HG02623 (cell line): ENCODE measurements around the gene GDPD2.
"Not testable (repeated sequence)": the region's sequence is repeated elsewhere in the genome, so short reads cannot be mapped to it uniquely, and the experiment has no call there.

Source experiments
- ATAC-seq: cut with Tn5 transposase; IDR thresholded peaks from one replicate; pipeline ENCODE4 v1.9.1; 2021; ENCODE audit warnings: moderate library complexity; ENCODE audit not compliant: unreplicated experiment

Gene GDPD2, protein sequence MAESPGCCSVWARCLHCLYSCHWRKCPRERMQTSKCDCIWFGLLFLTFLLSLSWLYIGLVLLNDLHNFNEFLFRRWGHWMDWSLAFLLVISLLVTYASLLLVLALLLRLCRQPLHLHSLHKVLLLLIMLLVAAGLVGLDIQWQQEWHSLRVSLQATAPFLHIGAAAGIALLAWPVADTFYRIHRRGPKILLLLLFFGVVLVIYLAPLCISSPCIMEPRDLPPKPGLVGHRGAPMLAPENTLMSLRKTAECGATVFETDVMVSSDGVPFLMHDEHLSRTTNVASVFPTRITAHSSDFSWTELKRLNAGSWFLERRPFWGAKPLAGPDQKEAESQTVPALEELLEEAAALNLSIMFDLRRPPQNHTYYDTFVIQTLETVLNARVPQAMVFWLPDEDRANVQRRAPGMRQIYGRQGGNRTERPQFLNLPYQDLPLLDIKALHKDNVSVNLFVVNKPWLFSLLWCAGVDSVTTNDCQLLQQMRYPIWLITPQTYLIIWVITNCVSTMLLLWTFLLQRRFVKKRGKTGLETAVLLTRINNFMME

DNA sequence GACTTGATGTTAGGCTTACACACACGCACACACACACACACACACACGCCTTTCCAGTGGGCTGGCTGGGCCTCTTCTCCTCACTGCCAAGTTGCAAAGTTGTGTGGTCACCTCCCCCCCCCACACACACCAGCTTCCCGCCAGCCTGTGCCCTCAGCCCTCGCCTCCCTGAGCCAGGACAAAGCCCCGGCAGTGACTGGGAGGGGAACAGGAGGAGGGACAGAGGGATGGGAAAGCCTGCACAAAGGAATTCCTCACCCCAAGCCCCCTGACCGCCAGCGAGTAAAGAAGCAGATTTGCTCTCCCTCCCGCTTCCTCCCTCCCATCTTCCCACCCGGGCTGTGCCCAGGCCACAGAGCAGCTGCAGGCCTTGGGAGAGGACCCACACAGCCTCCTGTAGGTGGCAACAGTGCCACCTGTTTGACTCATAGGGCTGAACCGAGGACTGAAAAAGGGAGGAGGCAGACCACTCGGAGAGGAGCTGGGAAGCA lies at the start of gene GDPD2:
Gene GDPD2 (plus strand): TSS at position 464 of the 491 bp plus-strand sequence. CDS start 1,671 bp downstream, outside the sequence.
- no peak for ATAC-seq

DNA sequence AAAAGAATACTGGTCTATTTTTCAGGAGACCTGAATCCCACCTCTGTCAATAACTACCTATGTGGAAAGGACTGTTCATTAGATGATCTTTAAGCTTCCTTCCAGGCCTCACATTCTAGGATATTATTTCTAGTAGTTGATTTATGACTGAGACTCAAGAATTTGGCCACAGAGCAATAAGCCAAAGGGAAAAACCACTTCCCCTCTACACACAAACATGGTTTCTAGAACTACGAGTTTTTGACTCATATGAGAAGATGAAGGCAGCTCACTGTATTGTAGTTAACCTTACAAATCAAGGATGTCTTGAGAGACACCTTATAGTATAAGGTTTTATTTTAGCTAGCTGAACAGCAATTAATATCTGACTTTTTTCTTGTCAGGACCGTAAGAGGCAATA lies 36.9 kb upstream of the GDPD2 start:
- no peak for ATAC-seq

DNA sequence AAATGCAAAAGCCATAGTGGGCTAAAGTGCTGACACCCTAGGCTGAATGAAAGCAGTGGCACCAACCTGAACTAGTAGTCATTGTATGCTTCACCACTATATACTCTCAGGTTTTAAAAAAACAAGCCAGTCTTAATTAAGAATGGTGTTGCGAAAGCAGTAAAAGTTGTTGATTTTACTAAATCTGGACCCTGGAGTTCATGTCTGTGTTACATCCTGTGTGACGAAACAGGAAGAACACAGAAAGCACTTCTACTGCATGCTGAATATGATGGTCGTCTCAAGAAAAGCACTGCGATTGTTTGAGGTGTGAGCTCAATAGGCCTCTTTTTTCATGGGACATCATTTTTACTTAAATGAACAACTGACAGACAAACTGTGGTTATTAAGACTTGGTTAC lies 24.2 kb upstream of the GDPD2 start:
- ATAC-seq: no peak

DNA sequence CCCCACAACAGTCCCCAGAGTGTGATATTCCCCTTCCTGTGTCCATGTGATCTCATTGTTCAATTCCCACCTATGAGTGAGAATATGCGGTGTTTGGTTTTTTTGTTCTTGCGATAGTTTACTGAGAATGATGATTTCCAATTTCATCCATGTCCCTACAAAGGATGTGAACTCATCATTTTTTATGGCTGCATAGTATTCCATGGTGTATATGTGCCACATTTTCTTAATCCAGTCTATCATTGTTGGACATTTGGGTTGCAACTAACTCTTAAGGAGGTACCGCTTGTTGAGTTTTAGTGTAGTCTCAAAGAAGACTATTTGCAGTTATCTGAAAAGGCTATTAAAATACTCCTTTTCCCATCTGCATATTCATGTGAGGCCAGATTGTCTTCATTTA lies 22.9 kb upstream of the GDPD2 start:
- not testable (repeated sequence) for ATAC-seq

DNA sequence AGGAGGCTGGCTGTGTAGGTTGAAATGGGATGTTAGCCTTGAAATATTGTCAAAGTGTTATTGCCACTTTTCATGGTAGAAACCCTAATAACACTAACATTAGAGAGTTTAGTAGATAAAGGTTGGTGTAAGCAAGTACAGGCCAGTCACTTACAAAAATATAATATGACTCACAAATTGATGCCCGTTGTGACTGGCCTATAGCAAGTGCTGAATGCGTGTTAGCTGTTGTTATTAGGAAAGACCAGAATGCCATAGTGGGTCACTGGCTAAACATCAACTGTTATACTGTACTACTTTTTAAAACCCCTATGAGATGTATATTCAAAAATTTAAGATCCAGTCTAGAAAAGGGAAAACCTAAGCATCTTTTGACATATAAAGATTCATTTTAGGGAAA lies 20.4 kb upstream of the GDPD2 start:
- ATAC-seq: no peak

DNA sequence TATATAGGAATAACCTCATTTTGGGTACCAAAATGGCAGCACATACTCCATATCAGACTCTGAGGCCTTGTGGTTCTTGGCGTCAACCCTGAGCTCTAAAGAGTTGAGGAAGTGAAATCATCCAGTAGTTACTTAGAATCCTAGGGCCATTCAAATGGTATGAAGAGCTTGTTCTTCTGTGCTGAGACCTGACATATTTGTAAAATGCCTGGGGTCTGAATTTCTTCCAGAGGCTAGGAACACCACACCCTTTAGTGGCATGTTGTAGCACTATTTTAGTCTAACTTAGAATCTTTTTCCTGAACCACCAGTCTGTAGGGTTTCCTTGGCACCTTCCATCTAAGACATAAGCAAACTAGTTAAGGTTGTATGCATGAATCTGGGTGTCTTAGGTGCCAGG lies 18.1 kb upstream of the GDPD2 start:
- no peak for ATAC-seq

DNA sequence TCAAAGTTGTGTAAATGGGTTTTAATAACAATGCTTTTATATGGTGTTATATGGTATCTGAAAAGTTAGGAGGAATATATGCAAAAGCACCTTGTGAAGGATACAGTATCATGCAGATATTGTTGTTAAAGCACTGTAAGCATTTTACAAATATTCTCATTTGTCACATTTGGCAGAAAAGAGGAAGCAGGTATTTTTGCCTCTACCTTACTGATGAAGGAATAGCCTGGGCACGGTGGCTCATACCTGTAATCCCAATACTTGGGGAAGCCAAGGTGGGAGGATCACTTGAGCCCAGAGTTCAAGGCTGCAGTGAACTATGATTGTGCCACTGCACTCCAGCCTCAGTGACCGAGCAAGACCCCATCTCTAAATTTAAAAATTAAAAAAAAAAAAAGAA lies 12.2 kb upstream of the GDPD2 start:
- no peak for ATAC-seq

DNA sequence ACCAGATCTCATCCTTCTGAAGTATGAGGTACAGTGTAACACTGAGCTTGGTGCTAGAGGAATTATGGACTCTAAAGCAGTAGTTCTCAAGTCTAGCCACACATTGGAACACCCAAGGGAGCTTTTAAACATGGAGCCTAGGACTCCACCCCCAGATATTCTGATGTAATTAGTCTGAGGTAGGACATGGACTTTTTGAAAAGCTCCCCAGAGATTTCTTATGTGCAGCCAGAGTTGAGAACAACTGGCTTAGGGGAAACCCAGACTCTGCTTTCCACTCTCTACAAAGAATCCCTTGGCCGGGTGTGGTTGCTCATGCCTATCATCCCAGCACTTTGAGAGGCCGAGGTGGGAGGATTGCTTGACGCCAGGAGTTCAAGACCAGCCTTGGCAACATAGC lies 11.6 kb upstream of the GDPD2 start:
- no peak for ATAC-seq

DNA sequence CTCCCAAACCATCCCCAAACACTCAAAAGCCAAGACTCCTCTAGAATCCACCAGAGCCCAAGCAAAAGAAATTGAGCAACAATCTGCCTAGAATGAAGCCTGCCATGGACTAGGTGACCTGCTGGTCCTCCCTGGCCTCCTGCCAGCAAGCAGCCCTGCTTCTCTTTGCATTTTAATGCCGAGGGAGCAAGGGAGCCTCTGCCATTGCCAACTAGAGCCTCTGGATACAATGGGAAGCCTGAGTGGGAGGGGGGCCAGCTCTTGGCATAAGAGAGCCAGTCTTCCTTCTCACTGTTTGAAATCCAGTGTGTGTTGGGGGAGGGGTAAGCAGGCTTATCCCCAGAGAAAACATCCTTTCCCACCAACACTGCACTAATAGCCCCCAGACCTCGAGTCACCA lies 1.5 kb upstream of the GDPD2 start:
- no peak for ATAC-seq

DNA sequence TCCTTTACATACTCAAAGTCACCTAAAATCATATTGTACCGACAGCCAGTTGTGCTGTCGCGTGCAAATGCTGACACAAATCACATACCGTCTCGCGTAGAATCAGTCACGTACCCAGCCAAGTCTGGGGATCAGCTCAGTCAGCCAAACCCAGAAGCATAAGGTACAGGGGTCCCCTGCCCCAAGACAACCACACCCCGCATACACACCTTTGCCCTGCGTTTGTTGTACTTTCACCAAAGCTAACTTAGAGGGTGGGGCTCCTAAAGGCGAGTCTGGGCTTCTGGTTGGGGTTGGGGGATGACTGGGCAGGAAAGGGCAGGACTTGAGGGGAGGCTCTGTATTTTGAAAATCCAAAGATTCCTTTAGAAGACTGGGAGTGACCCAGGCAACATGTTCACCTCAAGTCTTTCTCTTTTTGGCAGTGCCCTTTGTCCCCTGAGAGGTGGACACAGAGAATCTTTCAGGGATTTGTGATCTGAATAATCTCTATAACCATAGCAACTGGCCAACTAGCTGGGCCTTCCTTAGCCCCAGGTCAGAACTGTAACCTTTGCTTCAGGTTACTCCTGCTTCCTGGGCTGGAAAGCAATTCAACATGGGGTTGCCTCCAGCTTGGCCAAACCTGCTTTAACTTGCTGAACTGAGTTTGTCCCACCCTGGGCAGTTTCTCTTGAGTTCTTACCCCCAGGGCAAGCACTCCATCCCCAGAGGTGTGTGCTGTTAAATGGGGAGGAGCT lies 992 bp downstream of the GDPD2 start:
- ATAC-seq: no peak

DNA sequence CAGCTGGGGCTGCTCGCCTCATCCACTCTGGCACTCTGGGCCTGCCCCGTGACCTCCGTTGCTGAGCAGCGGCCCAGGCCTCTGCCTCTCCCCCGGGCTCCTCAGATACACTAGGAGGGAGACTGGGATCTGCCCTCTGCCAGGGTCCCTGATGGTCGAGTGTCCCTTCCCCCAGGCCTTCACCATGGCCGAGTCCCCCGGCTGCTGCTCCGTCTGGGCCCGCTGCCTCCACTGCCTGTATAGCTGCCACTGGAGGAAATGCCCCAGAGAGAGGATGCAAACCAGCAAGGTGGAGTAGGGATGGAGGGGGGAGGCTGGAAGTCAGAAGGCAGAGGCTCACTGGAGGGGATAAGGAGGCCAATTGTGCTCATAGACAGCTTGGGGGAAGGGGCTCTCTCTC lies 1.7 kb downstream of the GDPD2 start:
- ATAC-seq: no peak

DNA sequence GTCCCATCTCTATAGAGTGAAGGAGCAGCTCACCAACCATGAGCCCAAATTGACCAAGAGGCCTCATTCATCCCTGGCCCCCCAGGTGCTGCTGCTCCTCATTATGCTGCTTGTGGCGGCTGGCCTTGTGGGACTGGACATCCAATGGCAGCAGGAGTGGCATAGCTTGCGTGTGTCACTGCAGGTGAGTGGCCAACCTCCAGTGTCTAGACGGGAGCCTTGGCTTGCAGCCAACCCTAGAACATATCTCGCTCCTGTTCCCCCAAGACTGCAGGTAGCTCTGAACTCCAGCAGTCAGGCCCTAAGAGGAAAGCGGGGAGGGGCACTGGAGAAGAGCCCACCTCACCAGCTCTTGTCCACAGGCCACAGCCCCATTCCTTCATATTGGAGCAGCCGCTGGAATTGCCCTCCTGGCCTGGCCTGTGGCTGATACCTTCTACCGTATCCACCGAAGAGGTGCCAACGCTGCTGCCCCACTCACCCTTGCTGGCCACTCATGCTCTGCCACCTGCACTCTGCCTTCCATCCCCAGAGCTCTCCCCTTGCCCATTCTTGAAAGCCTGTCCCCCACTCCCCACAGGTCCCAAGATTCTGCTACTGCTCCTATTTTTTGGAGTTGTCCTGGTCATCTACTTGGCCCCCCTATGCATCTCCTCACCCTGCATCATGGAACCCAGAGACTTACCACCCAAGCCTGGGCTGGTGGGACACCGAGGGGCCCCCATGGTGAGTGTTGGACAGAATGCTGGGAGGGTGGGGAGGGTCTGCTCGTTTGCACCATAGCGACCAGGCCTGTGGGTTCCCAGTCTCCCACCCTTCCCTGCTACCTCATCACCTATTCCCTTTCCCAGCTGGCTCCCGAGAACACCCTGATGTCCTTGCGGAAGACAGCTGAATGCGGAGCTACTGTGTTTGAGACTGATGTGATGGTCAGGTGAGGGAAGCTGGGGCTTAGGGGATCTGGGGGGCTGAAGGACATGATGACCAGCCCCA lies 3.5 kb downstream of the GDPD2 start:
- ATAC-seq: no peak

DNA sequence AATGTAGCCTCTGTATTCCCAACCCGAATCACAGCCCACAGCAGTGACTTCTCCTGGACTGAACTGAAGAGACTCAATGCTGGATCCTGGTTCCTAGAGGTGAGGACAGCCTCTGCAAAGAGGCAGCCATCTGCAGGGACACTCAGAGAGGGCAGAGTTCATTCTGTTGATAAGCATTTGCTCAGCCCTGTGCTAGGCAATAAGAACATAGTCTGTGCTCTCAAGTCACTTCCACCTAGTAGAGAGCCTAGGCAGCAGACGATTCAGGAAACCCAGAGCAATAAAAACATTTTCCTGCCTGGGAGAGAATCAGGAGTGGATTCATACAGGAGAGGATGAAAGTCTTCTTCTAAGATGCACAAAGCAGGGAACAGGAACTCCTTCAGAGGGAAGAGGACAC lies 4.3 kb downstream of the GDPD2 start:
- ATAC-seq: no peak

DNA sequence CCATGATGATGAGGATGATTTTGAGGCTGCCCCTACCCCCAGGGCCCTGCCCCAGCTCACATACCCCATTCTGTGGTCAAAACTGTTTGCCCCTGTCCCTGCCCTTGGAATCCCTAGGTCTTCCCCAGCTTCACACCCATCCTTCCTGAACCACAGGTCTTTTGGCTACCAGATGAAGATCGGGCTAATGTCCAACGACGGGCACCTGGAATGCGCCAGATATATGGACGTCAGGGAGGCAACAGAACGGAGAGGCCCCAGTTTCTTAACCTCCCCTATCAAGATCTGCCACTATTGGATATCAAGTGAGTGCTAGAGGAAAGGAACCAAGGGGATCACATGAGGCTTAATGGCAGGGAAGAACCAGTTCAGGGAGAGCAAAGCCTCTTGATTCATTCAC lies 6.6 kb downstream of the GDPD2 start:
- no peak for ATAC-seq

DNA sequence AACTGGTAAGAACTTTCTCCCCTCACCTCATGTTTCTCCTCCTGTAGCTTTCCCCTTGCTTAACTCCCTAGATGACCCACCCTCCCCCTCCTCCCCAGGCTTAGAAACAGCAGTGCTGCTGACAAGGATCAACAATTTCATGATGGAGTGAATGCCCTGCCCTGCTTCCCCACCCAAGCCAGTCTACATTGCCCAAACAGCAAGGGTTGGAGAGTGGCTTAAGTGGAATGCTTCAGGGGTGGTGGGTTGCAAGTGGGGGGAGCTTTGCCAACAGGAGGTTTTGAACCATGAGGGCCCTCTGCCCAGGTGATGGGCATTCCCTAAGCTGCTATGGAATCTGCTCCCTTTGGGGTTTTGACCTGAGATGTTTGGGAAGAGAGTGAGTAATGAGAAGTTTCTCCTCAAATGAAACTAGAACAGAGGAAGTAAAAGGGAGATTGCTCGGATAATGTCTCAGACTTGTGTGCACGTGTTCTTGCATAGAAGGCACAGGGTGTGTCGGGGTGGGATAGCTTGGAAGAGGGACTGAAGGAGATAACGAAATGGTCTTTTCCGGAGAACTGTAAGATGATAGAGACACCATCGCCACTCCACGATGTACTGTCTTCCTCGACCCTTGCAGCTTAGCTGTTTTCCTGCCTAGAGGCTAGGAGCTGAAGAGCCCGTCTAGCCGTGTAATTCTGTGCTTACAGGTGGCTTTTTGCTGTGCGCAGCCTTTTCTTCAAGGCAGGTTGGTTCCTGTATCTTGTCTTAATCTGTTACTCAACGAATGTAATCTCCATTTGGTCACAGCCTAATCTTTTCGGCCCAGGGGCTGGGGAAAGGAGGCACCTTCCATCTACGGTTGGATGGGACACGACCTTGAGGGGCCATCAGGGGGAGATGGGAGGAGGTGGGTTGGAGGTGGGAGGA lies 10.1 kb downstream of the GDPD2 start:
- ATAC-seq: no peak

DNA sequence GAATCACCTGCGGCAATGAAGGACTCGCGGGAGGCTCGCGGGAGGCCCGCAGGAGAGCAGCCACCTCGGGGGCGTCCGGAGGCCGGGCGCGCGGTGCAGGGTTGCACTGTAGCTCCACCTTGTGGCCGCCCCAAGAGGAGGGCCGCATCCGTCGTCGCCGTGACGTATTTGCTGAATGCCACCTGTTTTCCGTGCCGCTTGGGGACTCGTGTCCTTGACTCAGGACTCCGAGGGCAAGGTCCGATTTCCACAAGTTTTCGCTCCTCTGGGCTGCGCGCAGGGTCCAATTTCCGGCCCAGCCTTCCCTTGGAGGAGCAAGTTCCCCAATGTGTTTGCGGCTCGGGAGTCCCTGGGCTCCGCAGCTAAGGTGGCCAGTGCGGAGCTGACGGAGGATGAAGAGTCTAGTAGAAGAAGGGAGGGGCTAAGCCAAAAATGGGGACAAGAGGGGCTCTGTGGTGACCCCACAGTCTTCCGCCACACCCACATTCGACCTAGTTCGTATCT lies 10.8 kb downstream of the GDPD2 start:
- peak; percentile 58 for ATAC-seq

DNA sequence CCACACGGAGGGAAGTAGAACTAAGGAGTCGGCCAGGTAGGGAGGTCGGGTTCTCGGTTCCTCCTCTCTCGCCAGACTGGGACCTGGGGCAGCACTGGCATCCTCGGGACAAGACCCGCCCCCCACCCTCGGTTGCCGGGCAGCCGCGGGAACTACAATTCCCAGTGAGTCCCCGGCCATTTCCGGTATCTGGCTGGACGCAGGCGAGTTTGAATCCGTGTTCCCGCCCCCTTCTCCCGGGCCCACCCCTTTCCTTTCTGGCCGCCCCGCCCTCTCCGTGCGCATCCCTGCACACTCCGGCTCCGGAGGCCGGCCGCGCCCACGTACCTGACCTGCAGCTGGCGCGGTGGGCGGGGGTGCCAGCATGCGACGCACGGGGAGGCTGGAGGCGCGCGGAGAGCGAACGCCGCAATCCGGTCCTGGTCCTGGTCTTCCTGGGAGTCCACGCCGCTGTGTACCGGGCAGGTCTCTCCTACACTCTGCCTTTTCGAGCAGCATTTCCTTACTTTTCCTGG lies 11.3 kb downstream of the GDPD2 start:
- peak; percentile 53 for ATAC-seq

DNA sequence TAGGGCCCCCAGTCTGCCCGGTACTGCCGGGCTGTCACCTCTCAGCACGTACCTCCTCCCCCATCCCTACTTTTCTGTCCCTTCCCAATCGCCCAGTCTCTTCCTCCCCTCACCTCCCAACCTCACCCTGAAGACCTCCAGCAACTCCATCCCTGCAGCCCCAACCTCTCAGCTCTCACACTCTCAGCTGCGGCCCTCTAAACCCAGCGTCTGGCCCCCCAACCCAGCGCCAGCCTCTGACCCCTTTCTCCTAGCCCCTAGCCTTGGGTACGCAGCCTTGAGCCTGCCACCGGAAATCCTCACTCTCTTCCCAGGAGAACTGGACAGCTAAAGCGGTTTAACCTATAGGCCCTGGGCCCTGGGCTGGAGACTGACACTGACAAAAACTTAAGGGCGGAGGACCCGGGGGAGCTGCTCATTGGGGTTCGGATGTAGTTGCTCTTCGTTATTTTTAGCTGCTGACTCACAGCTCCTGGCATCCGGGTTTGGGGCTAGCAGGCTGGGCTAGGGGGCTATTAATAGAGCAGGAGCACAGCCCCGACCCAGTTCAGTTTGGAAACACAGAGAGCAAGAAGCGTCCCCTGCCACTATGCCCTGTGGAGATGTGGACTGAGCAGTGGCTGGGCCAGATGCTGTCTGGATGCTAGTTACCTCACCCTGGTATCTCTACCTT lies 11.9 kb downstream of the GDPD2 start:
- ATAC-seq: no peak

DNA sequence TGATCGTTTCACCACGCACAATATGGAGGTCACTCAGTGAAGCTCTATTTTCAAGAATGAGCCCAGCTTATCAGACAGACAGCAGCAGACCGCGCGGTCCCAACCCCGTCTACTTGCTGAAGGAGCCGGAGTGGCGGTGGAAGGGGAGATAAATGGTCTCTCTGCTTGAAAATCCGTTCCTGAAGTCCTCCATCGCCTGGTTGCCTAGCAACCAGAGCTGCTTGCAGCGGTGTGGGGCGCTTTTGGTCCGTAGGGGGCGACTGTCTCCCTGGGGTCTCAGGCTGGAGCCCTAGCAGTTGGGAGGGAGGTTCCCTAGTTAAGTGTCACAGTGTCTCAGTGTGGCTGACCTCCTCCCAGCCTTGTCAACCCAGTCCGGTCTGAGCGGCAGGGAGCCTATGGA lies 13.2 kb downstream of the GDPD2 start:
- no peak for ATAC-seq
